Fibroblast of lung (primary cell): ENCODE data around the gene PID1.

Experiments used
- CTCF ChIP-seq, 2 donors: IDR thresholded peaks in 1 of 2; conservative IDR thresholded peaks in 1 of 2; 1 replicate in 1 of 2; 2 replicates in 1 of 2; pipeline ENCODE4 v1.5.1; 2011 to 2012; ENCODE audit warnings: low read length in 2 of 2, control low read depth in 1 of 2, inconsistent platforms in 1 of 2, low read depth in 1 of 2, mild to moderate bottlenecking in 1 of 2
- EZH2 ChIP-seq: IDR thresholded peaks from 2 replicates; pipeline ENCODE4 v1.5.1; 2012; ENCODE audit warnings: low read length, control low read depth, mild to moderate bottlenecking; ENCODE audit errors: missing control alignments

- TF ChIP-seq CTCF (conservative IDR thresholded peaks at IDR 0.05 in 1 of 2, IDR thresholded peaks at IDR 0.05 in 1 of 2; ENCODE audit: low read depth in 1 of 2, low read length in 2 of 2) (no peak), EZH2 (no peak)
Observed at GRCh38 chr2:229223107-229223506, 48.0 kb downstream of the PID1 start.
